Spleen (tissue), 11 donors: ENCODE results near the gene KRT73. TPM values are rescaled to one million over a fixed set of nuclear protein-coding genes. Genes with fewer than 3 reads are reported as not detected.
A peak's percentile ranks its signal among the peaks of the same experiment; 100 is the strongest.

Experiments
- DNase-seq: peaks from one replicate; pipeline ENCODE4 v3.0.0-alpha.2; 2020
- H3K27ac ChIP-seq, 8 donors: fragments of 200-600 bp; sonication (generic) in 7 of 8; 1 replicate in 4 of 8; 2 replicates in 4 of 8; pipeline versions ENCODE4 v1.5.0 to v1.8.0; 2016 to 2021; ENCODE audit warnings: inconsistent platforms in 4 of 8, mild to moderate bottlenecking in 4 of 8, moderate library complexity in 1 of 8
- H3K27me3 ChIP-seq, 7 donors: fragments of 200-600 bp; sonication (generic) in 6 of 7; replicated peaks in 1 of 7; 1 replicate in 4 of 7; 2 replicates in 3 of 7; pipeline versions ENCODE4 v1.5.0 to v1.8.0; 2016 to 2021; ENCODE audit warnings: inconsistent platforms in 3 of 7, mild to moderate bottlenecking in 1 of 7
- H3K36me3 ChIP-seq, 6 donors: fragments of 200-600 bp; sonication (generic) in 5 of 6; 1 replicate in 4 of 6; 2 replicates in 2 of 6; pipeline versions ENCODE4 v1.5.0 to v1.8.0; 2016 to 2021; ENCODE audit warnings: inconsistent platforms in 2 of 6
- H3K4me1 ChIP-seq, 6 donors: fragments of 200-600 bp; sonication (generic) in 5 of 6; 1 replicate in 3 of 6; 2 replicates in 3 of 6; pipeline versions ENCODE4 v1.5.0 to v1.8.0; 2016 to 2021; ENCODE audit warnings: inconsistent platforms in 3 of 6
- H3K4me3 ChIP-seq, 8 donors: fragments of 200-600 bp; sonication (generic) in 7 of 8; 1 replicate in 4 of 8; 2 replicates in 4 of 8; pipeline versions ENCODE4 v1.5.0 to v1.8.0; 2016 to 2021; ENCODE audit warnings: inconsistent platforms in 4 of 8, mild to moderate bottlenecking in 4 of 8, moderate library complexity in 2 of 8
- H3K9me3 ChIP-seq, 8 donors: fragments of 200-600 bp; sonication (generic) in 7 of 8; 1 replicate in 4 of 8; 2 replicates in 4 of 8; pipeline versions ENCODE4 v1.5.0 to v1.8.0; 2016 to 2021; ENCODE audit warnings: inconsistent platforms in 4 of 8
- CTCF ChIP-seq, 11 experiments: fragments of 200-600 bp in 7 of 11; fragments of 450-650 bp in 4 of 11; sonication (generic) in 4 of 11; IDR thresholded peaks in 8 of 11; conservative IDR thresholded peaks in 3 of 11; 1 replicate in 7 of 11; 2 replicates in 4 of 11; pipeline versions ENCODE4 v1.4.0 to v1.8.0; 2016 to 2021; ENCODE audit warnings: antibody characterized with exemption in 11 of 11, inconsistent platforms in 4 of 11, mild to moderate bottlenecking in 1 of 11
- POLR2A ChIP-seq, 3 donors: fragments of 450-650 bp; IDR thresholded peaks; one replicate each; pipeline ENCODE4 v1.5.1; 2017; ENCODE audit warnings: antibody characterized with exemption in 3 of 3, mild to moderate bottlenecking in 1 of 3
- POLR2AphosphoS5 ChIP-seq, 3 donors: sonication (generic); formaldehyde crosslinking; IDR thresholded peaks; one replicate each; pipeline ENCODE4 v1.5.1; 2017; ENCODE audit warnings: antibody characterized with exemption in 3 of 3
- WGBS, 5 donors: extraction: QIAGEN DNeasy Blood & Tissue Kit in 3 of 5; methylation state at CpG; one replicate each; pipeline versions ENCODE4 v1.1.5 to v1.1.7; 2013 to 2018; 5-methylcytosine and 5-hydroxymethylcytosine counted together
- intact Hi-C: fragments of 100-400 bp; cut with DNase I; formaldehyde crosslinking; loops from one replicate; pipeline ENCODE4 v1.15.0; 2023; ENCODE audit warnings: low total_unique reads
- polyA plus RNA-seq, 3 donors: library from polyadenylated mRNA; stranded (reverse); fragments of 200-250 nt; gene quantifications; one replicate each; pipeline ENCODE4 v1.2.1, GENCODE V29; 2013
- total RNA-seq, 7 donors: library from RNA; depleted of rRNA in 3 of 7; stranded (reverse); fragments of >200 nt in 3 of 7; fragmentation: NEBNext Ultra II Directional in 4 of 7; extraction: Animal tissue kit (Norgen Biotek cat#: 25700) in 4 of 7; gene quantifications; one replicate each; pipeline versions ENCODE4 v1.1.0 to v1.2.1, GENCODE V29; 2016 to 2021
- donor health status: healthy with polysubstance abuse.
- donor health status: DM: no; HTN: no; CAD: no; lungs with moderate emphysema.
- donor health status: DM: no; HTN: no; CAD: no.
- donor health status: Bipolar disorder and iron deficiency.
- donor health status: healthy.
- donor health status: DM: no; HTN: no; CAD: no.
- donor health status: DM: yes; HTN: yes; CAD: no.

The KRT73 gene
- total and polyA plus RNA-seq, 10 donors, result 0.04 to 1.4 (median 0.36) TPM

- H3K27ac ChIP-seq, result no peak overlapping the region
- no peak for TF ChIP-seq POLR2AphosphoS5 (IDR thresholded peaks at IDR 0.05)
- H3K9me3 ChIP-seq, result no peaks in the 10 kb centered on the region
- intact Hi-C loops, result no loop called here
- peaks cover 0 to 32% (median 0%) of the 10 kb centered on the region in 7 donors for H3K27me3 ChIP-seq
- H3K4me1 ChIP-seq, result peaks cover 0 to 10% (median 1%) of the 10 kb centered on the region in 6 donors
- 79 to 92% (median 88%) methylated on average over 10 of the region's 10 CpGs for WGBS, 5 donors
- no peaks in the 10 kb centered on the region for H3K36me3 ChIP-seq
- H3K4me3 ChIP-seq, result no peak overlapping the region
- no peak for DNase-seq
Measured at GRCh38 chr12:52614381-52615207, 3.8 kb downstream of the KRT73 start.

- Histone ChIP-seq H3K4me3 (no peak overlapping the region), H3K4me1 (peaks cover 0 to 10% (median 1%) of the 10 kb centered on the region in 6 donors), H3K27me3 (peaks cover 0 to 40% (median 0%) of the 10 kb centered on the region in 7 donors), H3K36me3 (no peaks in the 10 kb centered on the region), H3K27ac (no peak overlapping the region), H3K9me3 (no peaks in the 10 kb centered on the region)
- no peak for DNase-seq
- 89 to 96% (median 92%) methylated on average over 9 of the region's 9 CpGs for WGBS, 5 donors
- intact Hi-C loops, result no loop called here
- TF ChIP-seq POLR2AphosphoS5 (IDR thresholded peaks at IDR 0.05) (no peak), POLR2A (IDR thresholded peaks at IDR 0.05) (no peak), CTCF (IDR thresholded peaks at IDR 0.05 in 8 of 11, conservative IDR thresholded peaks at IDR 0.05 in 3 of 11) (no peak)
Measured at GRCh38 chr12:52613384-52614030, 4.9 kb downstream of the KRT73 start.

GRCh38 chr12:52612431-52613383 lies 5.7 kb downstream of the KRT73 start:
- no peak for DNase-seq
- H3K27me3 ChIP-seq, result peaks cover 0 to 34% (median 0%) of the 10 kb centered on the region in 7 donors
- peaks cover 0 to 10% (median 1%) of the 10 kb centered on the region in 6 donors for H3K4me1 ChIP-seq
- no peak overlapping the region for H3K27ac ChIP-seq
- 84 to 92% (median 85%) methylated on average over 5 of the region's 5 CpGs for WGBS, 5 donors
- TF ChIP-seq CTCF (IDR thresholded peaks at IDR 0.05 in 8 of 11, conservative IDR thresholded peaks at IDR 0.05 in 3 of 11) (no peak), POLR2AphosphoS5 (IDR thresholded peaks at IDR 0.05) (no peak), POLR2A (IDR thresholded peaks at IDR 0.05) (no peak)
- H3K36me3 ChIP-seq, result no peaks in the 10 kb centered on the region
- intact Hi-C loops, result no loop called here
- H3K9me3 ChIP-seq, result no peaks in the 10 kb centered on the region
- H3K4me3 ChIP-seq, result no peak overlapping the region

GRCh38 chr12:52611080-52611468 lies 7.3 kb downstream of the KRT73 start:
- DNase-seq, result no peak
- TF ChIP-seq POLR2AphosphoS5 (IDR thresholded peaks at IDR 0.05), result no peak
- no peak for TF ChIP-seq CTCF (IDR thresholded peaks at IDR 0.05 in 8 of 11, conservative IDR thresholded peaks at IDR 0.05 in 3 of 11)
- 89 to 96% (median 93%) methylated on average over 6 of the region's 6 CpGs for WGBS, 5 donors

More at GRCh38 chr12:52611080-52611468, 7.3 kb downstream of the KRT73 start:
- Histone ChIP-seq H3K9me3 (no peaks in the 10 kb centered on the region), H3K27me3 (peaks cover 0 to 28% (median 0%) of the 10 kb centered on the region in 7 donors), H3K4me1 (peaks cover 0 to 10% (median 1%) of the 10 kb centered on the region in 6 donors), H3K27ac (peak overlapping the region in 1 of 8 donors; percentile 38), H3K36me3 (no peaks in the 10 kb centered on the region), H3K4me3 (no peak overlapping the region)
- intact Hi-C loops, result no loop called here
